ENCODE measurements around the gene ZNF445.
"Not testable (repeated sequence)": the region's sequence is repeated elsewhere in the genome, so short reads cannot be mapped to it uniquely, and the experiment has no call there.

The ZNF445 gene

GRCh38 chr3:44477312-44478030 is at the start of gene ZNF445:
Gene ZNF445 (minus strand): TSS chr3:44477670. CDS start chr3:44455549, 22,121 bp downstream.
- peak; percentile 52 to 79 for DNase-seq

- DNase-seq, result no peak
Measured at GRCh38 chr3:44525060-44525459, 47.6 kb upstream of the ZNF445 start.

GRCh38 chr3:44522494-44522933 is 45.0 kb upstream of the ZNF445 start:
- no peak for DNase-seq

GRCh38 chr3:44521721-44522120 is 44.3 kb upstream of the ZNF445 start:
- no peak for DNase-seq

- DNase-seq, result no peak
Measured at GRCh38 chr3:44518782-44519156, 41.3 kb upstream of the ZNF445 start.

- DNase-seq, result no peak
Measured at GRCh38 chr3:44516230-44516629, 38.8 kb upstream of the ZNF445 start.

- DNase-seq, result no peak
Measured at GRCh38 chr3:44513513-44513912, 36.0 kb upstream of the ZNF445 start.

GRCh38 chr3:44511238-44511566 is 33.7 kb upstream of the ZNF445 start:
- no peak for DNase-seq

- peak in 1 of 2 experiments; percentile 39 for DNase-seq
Measured at GRCh38 chr3:44510000-44510368, 32.5 kb upstream of the ZNF445 start.

GRCh38 chr3:44509393-44509921 is 32.0 kb upstream of the ZNF445 start:
- no peak for DNase-seq

GRCh38 chr3:44506961-44507360 is 29.5 kb upstream of the ZNF445 start:
- DNase-seq, result no peak

GRCh38 chr3:44506556-44506955 is 29.1 kb upstream of the ZNF445 start:
- no peak for DNase-seq

GRCh38 chr3:44504566-44504965 is 27.1 kb upstream of the ZNF445 start:
- no peak for DNase-seq

GRCh38 chr3:44503178-44503577 is 25.7 kb upstream of the ZNF445 start:
- DNase-seq, result not testable (repeated sequence)

GRCh38 chr3:44501971-44502370 is 24.5 kb upstream of the ZNF445 start:
- DNase-seq, result no peak

- not testable (repeated sequence) for DNase-seq
Measured at GRCh38 chr3:44499899-44500168, 22.4 kb upstream of the ZNF445 start.

- DNase-seq, result no peak
Measured at GRCh38 chr3:44499149-44499898, 21.9 kb upstream of the ZNF445 start.

- no peak for DNase-seq
Measured at GRCh38 chr3:44495636-44496415, 18.4 kb upstream of the ZNF445 start.

- no peak for DNase-seq
Measured at GRCh38 chr3:44492496-44492895, 15.0 kb upstream of the ZNF445 start.

GRCh38 chr3:44482721-44483120 is 5.3 kb upstream of the ZNF445 start:
- DNase-seq, result no peak

- DNase-seq, result no peak
Measured at GRCh38 chr3:44478606-44479094, 1.2 kb upstream of the ZNF445 start.

- DNase-seq, result no peak
Measured at GRCh38 chr3:44478055-44478468, 592 bp upstream of the ZNF445 start.

GRCh38 chr3:44476963-44477311 is 533 bp downstream of the ZNF445 start:
- no peak for DNase-seq

- no peak for DNase-seq
Measured at GRCh38 chr3:44476181-44476611, 1.3 kb downstream of the ZNF445 start.
